ENCODE results near the gene KCTD3. TPM values are rescaled to one million over a fixed set of nuclear protein-coding genes. Genes with fewer than 3 reads are reported as not detected.

Gene KCTD3
- total RNA-seq, 1 donor from 2014 or later, result 35.2 TPM

DNA sequence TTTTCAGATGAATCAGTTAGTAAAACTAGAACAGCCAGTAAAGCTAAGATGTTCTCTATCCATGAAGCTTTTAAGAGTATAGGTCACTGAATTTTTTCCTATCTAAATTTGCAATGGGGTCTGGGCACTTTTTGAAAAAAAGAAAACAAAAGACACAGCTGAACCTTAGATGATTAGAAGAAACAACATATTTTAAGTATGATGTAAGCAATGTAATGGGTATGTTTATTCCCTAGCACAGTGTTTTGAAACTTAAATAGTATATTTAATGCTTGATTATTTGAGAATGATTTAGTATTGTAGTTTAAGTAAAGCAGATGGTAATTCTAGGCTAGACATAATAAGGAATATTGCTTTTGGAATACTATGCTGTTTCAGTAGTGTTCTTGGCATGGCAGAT is 36.2 kb downstream of the KCTD3 start:
- no peak for ATAC-seq
- no peak for DNase-seq (ENCODE audit: low spot score)

- DNase-seq (ENCODE audit: low spot score) (no peak), ATAC-seq (peak; percentile 35)
Observed at GRCh38 chr1:215605011-215605621, 38.0 kb downstream of the KCTD3 start.

GRCh38 chr1:215606036-215606435 is 38.9 kb downstream of the KCTD3 start:
- ATAC-seq (no peak), DNase-seq (ENCODE audit: low spot score) (no peak)

GRCh38 chr1:215606564-215607168 is 39.6 kb downstream of the KCTD3 start:
- peak; percentile 51 for ATAC-seq
- no peak for DNase-seq (ENCODE audit: low spot score)

DNA sequence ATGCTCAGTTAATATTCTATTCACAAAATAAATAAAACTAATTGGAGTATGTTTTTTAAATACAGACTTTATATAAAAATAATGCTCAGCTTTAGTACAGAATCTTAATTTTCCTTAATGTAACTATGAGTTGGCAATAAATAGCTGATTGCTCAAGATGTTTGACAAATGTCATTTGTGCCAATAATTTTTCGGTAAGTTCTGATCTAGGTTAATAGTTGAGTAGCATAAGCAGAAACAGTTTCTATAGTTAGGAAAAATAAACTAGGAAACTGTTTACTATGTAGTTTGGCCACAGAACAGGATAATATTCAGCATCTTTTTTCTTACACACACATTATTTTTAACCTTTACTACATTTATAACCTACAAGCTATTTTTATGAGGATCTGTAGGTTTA is 40.3 kb downstream of the KCTD3 start:
- ATAC-seq, result peak; percentile 38

GRCh38 chr1:215608646-215609045 is 41.5 kb downstream of the KCTD3 start:
- ATAC-seq, result peak; percentile 13
- DNase-seq (ENCODE audit: low spot score), result no peak

More for the DNA sequence above, 40.3 kb downstream of the KCTD3 start:
- DNase-seq (ENCODE audit: low spot score), result no peak

- DNase-seq (ENCODE audit: low spot score) (no peak), ATAC-seq (no peak)
Observed at GRCh38 chr1:215612391-215612790, 45.3 kb downstream of the KCTD3 start.

DNA sequence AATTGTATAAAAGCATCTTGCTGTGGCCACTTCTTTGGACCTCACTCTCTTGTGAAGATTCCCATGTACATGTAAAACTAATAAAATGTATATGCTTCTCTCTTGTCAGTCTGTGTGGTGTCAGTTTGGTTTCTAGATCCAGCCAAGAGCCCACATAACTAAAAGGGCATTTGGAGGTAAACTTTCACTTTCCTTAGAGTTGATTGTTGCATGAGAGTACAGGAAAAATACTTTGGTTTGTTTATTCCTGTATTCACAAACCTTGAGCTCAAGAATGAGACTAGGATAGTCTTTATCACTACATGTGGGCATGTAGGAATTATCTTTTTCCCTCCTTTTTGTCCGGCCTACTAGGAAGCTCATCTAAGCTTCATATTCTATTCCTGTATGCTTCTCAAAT is 50.9 kb downstream of the KCTD3 start:
- no peak for DNase-seq (ENCODE audit: low spot score)
- peak; percentile 33 for ATAC-seq

GRCh38 chr1:215623162-215623561 is 56.1 kb downstream of the KCTD3 start:
- DNase-seq (ENCODE audit: low spot score) (no peak), ATAC-seq (no peak)

DNA sequence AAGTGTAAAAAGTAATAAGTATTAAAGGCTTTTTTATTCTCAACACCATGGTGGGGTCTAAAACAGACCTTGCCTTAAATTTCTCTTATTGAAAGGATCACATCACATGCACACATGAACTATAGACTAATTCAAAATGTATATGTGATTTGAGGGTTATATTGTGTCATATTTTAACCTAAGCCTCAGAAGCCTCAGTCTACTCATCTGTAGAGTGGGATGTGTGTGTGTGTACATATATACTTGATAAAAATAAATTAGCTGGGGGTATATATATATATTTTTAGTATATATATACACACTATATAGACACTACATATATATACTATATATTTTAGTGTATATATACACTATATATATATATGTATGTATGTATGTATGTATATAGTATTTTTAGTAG is 58.8 kb downstream of the KCTD3 start:
- ATAC-seq, result no peak
- no peak for DNase-seq (ENCODE audit: low spot score)

GRCh38 chr1:215631040-215631439 is 63.9 kb downstream of the KCTD3 start:
- ATAC-seq (no peak), DNase-seq (ENCODE audit: low spot score) (no peak)

- peak; percentile 42 for ATAC-seq
- peak; percentile 66 for DNase-seq (ENCODE audit: low spot score)
Observed at GRCh38 chr1:215631489-215631888, 64.4 kb downstream of the KCTD3 start.

GRCh38 chr1:215635827-215636226 is 68.7 kb downstream of the KCTD3 start:
- ATAC-seq (peak; percentile 54), DNase-seq (ENCODE audit: low spot score) (peak; percentile 67)

GRCh38 chr1:215636258-215636965 is 69.3 kb downstream of the KCTD3 start:
- ATAC-seq, result peak; percentile 67
- DNase-seq (ENCODE audit: low spot score), result peak; percentile 64

- DNase-seq (ENCODE audit: low spot score), result peak; percentile 80
- ATAC-seq, result peak; percentile 53
Observed at GRCh38 chr1:215637041-215637573, 70.0 kb downstream of the KCTD3 start.

DNA sequence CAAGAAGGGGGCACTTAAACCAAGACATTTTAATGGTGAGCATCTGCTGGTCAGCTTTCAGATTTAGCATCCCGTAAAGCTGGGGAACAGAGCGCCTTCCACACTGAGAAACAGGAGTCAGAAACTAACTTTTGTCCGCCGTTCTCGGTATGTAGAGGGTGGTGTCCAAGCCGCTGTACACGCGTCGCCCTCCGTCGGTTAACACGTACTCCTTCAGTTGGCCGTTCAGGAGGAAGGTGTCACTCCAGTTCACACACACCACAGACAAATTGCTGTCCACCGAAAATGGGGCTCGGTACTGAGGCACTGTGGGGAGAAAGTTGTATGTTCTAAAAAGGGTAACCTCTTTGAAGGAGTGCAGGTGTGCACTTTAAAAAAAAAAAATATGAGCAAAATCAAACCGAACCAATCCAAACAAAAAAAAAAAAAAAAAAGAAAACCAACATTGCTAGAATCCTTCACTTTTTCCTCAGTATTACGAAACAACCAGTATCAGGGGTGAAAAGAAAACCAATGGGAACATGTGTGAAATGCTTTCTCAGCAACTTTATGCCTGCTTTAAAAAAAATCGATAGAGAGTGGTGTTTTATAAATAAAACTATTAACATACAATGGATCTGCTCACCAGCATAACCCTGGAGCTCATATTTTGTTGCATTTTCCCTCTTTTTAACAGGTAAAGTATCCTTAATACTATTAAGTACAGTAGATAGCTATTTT is 73.5 kb downstream of the KCTD3 start:
- DNase-seq (ENCODE audit: low spot score) (peak; percentile 59), ATAC-seq (peak; percentile 12)

GRCh38 chr1:215643592-215644321 is 76.7 kb downstream of the KCTD3 start:
- DNase-seq (ENCODE audit: low spot score), result peak; percentile 68
- peak; percentile 59 for ATAC-seq

GRCh38 chr1:215645182-215645581 is 78.1 kb downstream of the KCTD3 start:
- peak; percentile 59 for ATAC-seq
- DNase-seq (ENCODE audit: low spot score), result peak; percentile 54

- no peak for DNase-seq (ENCODE audit: low spot score)
- ATAC-seq, result no peak
Observed at GRCh38 chr1:215645861-215646260, 78.8 kb downstream of the KCTD3 start.

- DNase-seq (ENCODE audit: low spot score), result no peak
- ATAC-seq, result peak; percentile 37
Observed at GRCh38 chr1:215647738-215648137, 80.6 kb downstream of the KCTD3 start.

DNA sequence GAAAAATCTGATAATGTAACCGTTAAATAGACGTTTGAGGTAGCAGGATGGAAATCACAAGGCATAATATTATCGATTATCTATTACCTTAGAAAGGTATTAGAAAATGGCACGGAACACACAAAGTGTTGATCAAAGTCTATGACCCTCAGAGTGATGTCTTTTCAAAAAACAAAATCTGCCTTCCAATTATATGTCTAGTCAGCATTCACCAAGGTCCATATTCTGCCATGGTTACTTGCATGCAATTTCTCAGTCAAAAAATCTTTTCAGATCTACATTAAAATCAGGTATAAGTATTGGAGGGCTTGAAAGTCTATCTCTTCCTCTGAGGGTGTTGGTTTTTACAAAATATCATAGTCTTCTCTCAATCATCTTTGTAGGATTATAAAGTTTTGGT is 81.9 kb downstream of the KCTD3 start:
- DNase-seq (ENCODE audit: low spot score), result no peak

More for the DNA sequence above, 81.9 kb downstream of the KCTD3 start:
- no peak for ATAC-seq

All from left lobe of liver (tissue), 2 donors.